HG02571 (cell line): ENCODE results near the gene CMIP.

Experiments
- ATAC-seq: cut with Tn5 transposase; IDR thresholded peaks from one replicate; pipeline ENCODE4 v1.9.1; 2021; ENCODE audit warnings: mild to moderate bottlenecking, moderate library complexity; ENCODE audit not compliant: unreplicated experiment

The CMIP gene

GRCh38 chr16:81491541-81492188 is 47.1 kb downstream of the CMIP start:
- ATAC-seq: no peak

- no peak for ATAC-seq
Observed at GRCh38 chr16:81492311-81492761, 47.7 kb downstream of the CMIP start.

GRCh38 chr16:81492965-81493754 is 48.6 kb downstream of the CMIP start:
- ATAC-seq: no peak

- ATAC-seq: no peak
Observed at GRCh38 chr16:81493755-81494433, 49.3 kb downstream of the CMIP start.

GRCh38 chr16:81494434-81494806 is 49.8 kb downstream of the CMIP start:
- ATAC-seq: no peak

GRCh38 chr16:81494888-81495287 is 50.3 kb downstream of the CMIP start:
- no peak for ATAC-seq

GRCh38 chr16:81495321-81496234 is 51.0 kb downstream of the CMIP start:
- no peak for ATAC-seq

- ATAC-seq: no peak
Observed at GRCh38 chr16:81496321-81496720, 51.7 kb downstream of the CMIP start.

GRCh38 chr16:81496742-81497141 is 52.1 kb downstream of the CMIP start:
- no peak for ATAC-seq

GRCh38 chr16:81497690-81498089 is 53.1 kb downstream of the CMIP start:
- ATAC-seq: no peak

- ATAC-seq: no peak
Observed at GRCh38 chr16:81498351-81498750, 53.7 kb downstream of the CMIP start.

- no peak for ATAC-seq
Observed at GRCh38 chr16:81499576-81500380, 55.2 kb downstream of the CMIP start.

- ATAC-seq: no peak
Observed at GRCh38 chr16:81500833-81501521, 56.4 kb downstream of the CMIP start.

- no peak for ATAC-seq
Observed at GRCh38 chr16:81502396-81503070, 57.9 kb downstream of the CMIP start.

- ATAC-seq: no peak
Observed at GRCh38 chr16:81505011-81505661, 60.5 kb downstream of the CMIP start.

GRCh38 chr16:81509404-81509803 is 64.8 kb downstream of the CMIP start:
- ATAC-seq: no peak

GRCh38 chr16:81510016-81510415 is 65.4 kb downstream of the CMIP start:
- no peak for ATAC-seq

- no peak for ATAC-seq
Observed at GRCh38 chr16:81511371-81511770, 66.8 kb downstream of the CMIP start.
